Hepatocyte (in vitro differentiated cells): Measurements from ENCODE around the gene RSPRY1. TPM values are rescaled to one million over a fixed set of nuclear protein-coding genes. Genes with fewer than 3 reads are reported as not detected.

Source experiments
- DNase-seq: peaks from one replicate; pipeline ENCODE4 v3.0.0-alpha.2; 2016; ENCODE audit warnings: low spot score
- H2AFZ ChIP-seq: fragments of 200-600 bp; sonication (generic); 2 replicates; pipeline ENCODE4 v1.6.0; 2016; ENCODE audit warnings: antibody characterized with exemption, mild to moderate bottlenecking
- H3K27ac ChIP-seq: fragments of 200-600 bp; sonication (generic); 2 replicates; pipeline ENCODE4 v1.5.1; 2016; ENCODE audit warnings: mild to moderate bottlenecking
- H3K27me3 ChIP-seq: fragments of 200-600 bp; sonication (generic); 2 replicates; pipeline ENCODE4 v1.6.1; 2016
- H3K36me3 ChIP-seq: fragments of 200-600 bp; sonication (generic); replicated peaks from 2 replicates; pipeline ENCODE4 v1.5.1; 2016; ENCODE audit warnings: low read depth; ENCODE audit not compliant: insufficient read depth
- H3K4me1 ChIP-seq: fragments of 200-600 bp; sonication (generic); 2 replicates; pipeline ENCODE4 v1.5.1; 2016; ENCODE audit warnings: mild to moderate bottlenecking, moderate library complexity; ENCODE audit not compliant: insufficient read depth
- H3K4me2 ChIP-seq: fragments of 200-600 bp; sonication (generic); 2 replicates; pipeline ENCODE4 v1.6.0; 2016
- H3K4me3 ChIP-seq: fragments of 200-600 bp; sonication (generic); 2 replicates; pipeline ENCODE4 v1.5.1; 2016; ENCODE audit warnings: mild to moderate bottlenecking
- H3K79me2 ChIP-seq: fragments of 200-600 bp; sonication (generic); 2 replicates; pipeline ENCODE4 v1.6.0; 2017; ENCODE audit warnings: mild to moderate bottlenecking
- H3K9me2 ChIP-seq: fragments of 200-600 bp; sonication (generic); replicated peaks from 2 replicates; pipeline ENCODE4 v1.6.0; 2017; ENCODE audit warnings: mild to moderate bottlenecking; ENCODE audit not compliant: insufficient read depth
- H3K9me3 ChIP-seq: fragments of 200-600 bp; sonication (generic); 2 replicates; pipeline ENCODE4 v1.5.1; 2016; ENCODE audit warnings: low read depth, mild to moderate bottlenecking
- H4K20me1 ChIP-seq: fragments of 200-600 bp; sonication (generic); 2 replicates; pipeline ENCODE4 v1.6.0; 2016; ENCODE audit warnings: mild to moderate bottlenecking; ENCODE audit not compliant: insufficient read depth, poor library complexity, severe bottlenecking
- EZH2 ChIP-seq: fragments of 200-600 bp; sonication (generic); IDR thresholded peaks from 2 replicates; pipeline ENCODE4 v1.6.1; 2016; ENCODE audit warnings: antibody characterized with exemption, mild to moderate bottlenecking, borderline replicate concordance
- EZH2phosphoT487 ChIP-seq: fragments of 200-600 bp; sonication (generic); IDR thresholded peaks from one replicate; pipeline ENCODE4 v1.6.1; 2018; ENCODE audit warnings: antibody characterized with exemption, mild to moderate bottlenecking, low read depth, moderate library complexity; ENCODE audit not compliant: unreplicated experiment, severe bottlenecking
- WGBS: methylation state at CpG from one replicate; pipeline ENCODE4 v1.1.6; 2016; ENCODE audit warnings: low lambda C conversion rate; ENCODE audit errors: missing lambda C conversion rate; 5-methylcytosine and 5-hydroxymethylcytosine counted together
- polyA plus RNA-seq: library from polyadenylated mRNA; unstranded; fragments of >200 nt; fragmentation: Nextera tagmentation; extraction: Ambion mirVana; gene quantifications from 2 replicates; pipeline ENCODE4 v1.2.1, GENCODE V29; 2016
- total RNA-seq: library from RNA; depleted of rRNA; stranded (reverse); fragments of >200 nt; gene quantifications from 2 replicates; pipeline ENCODE4 v1.2.3, GENCODE V29; 2014
- TF ChIP-seq, protein P1 (sequence below): fragments of 200-600 bp; sonication (generic); IDR thresholded peaks from 2 replicates; pipeline ENCODE4 v1.5.1; 2016; ENCODE audit warnings: antibody characterized with exemption, mild to moderate bottlenecking; ENCODE audit not compliant: poor library complexity

Gene RSPRY1
- total and polyA plus RNA-seq, 2 experiments from 2014 or later, result 42.3 to 57.5 TPM

DNA sequence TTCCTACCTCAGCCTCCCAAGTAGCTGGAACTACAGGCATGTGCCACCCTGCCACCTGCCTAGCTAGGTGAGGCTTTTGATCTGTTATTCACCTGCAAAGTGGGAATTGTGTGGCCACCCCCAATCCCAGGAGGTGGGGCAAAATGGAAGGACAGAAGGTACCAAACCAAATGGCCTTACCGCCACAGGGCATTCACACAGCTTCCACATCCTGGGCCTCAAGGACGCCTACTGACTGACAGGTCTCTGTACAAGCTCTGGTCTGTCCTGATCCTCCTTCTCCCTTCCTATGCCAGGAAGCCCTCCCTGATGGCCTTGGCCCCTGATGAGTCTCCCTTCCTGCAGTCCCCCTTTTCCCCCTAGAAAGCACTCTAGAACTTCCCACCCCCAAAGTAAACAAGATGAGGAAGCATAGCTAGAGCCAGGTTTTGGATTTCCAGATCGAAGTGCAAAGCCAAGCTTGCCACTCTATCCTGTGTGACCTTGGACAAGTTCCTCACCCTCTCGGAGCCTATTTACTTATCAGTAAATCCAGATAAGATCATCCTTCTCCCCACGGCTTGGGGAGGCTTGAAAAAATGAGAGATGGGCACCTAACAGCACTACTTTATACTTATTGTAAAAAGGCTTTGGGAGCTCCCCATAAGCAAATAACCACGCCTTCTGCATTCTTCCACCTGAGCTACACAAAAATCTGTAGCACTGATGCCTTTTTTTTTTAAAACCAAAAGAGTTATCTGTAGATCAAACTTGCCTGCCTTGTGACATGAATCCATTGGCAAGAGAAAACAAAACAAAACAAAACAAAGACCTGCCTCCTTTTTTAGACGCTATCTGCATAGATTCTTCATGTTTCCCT lies 93.9 kb downstream of the RSPRY1 start:
- Histone ChIP-seq H3K9me2 (no peaks in the 10 kb centered on the region), H3K27me3 (peaks cover 3% of the 10 kb centered on the region), H3K9me3 (no peaks in the 10 kb centered on the region), H4K20me1 (no peaks in the 10 kb centered on the region), H3K4me1 (peaks cover 17% of the 10 kb centered on the region), H3K4me2 (peak overlapping the region; percentile 27), H3K4me3 (no peak overlapping the region), H3K27ac (peak overlapping the region; percentile 5), H2AFZ (no peak overlapping the region), H3K79me2 (peaks cover 58% of the 10 kb centered on the region), H3K36me3 (no peaks in the 10 kb centered on the region)
- no peak for DNase-seq
- TF ChIP-seq EZH2, result no peak
- TF ChIP-seq, protein P1, sequence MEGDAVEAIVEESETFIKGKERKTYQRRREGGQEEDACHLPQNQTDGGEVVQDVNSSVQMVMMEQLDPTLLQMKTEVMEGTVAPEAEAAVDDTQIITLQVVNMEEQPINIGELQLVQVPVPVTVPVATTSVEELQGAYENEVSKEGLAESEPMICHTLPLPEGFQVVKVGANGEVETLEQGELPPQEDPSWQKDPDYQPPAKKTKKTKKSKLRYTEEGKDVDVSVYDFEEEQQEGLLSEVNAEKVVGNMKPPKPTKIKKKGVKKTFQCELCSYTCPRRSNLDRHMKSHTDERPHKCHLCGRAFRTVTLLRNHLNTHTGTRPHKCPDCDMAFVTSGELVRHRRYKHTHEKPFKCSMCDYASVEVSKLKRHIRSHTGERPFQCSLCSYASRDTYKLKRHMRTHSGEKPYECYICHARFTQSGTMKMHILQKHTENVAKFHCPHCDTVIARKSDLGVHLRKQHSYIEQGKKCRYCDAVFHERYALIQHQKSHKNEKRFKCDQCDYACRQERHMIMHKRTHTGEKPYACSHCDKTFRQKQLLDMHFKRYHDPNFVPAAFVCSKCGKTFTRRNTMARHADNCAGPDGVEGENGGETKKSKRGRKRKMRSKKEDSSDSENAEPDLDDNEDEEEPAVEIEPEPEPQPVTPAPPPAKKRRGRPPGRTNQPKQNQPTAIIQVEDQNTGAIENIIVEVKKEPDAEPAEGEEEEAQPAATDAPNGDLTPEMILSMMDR, result no peak
- no peak for TF ChIP-seq EZH2phosphoT487
- 62% methylated on average over 7 of the region's 7 CpGs for WGBS

DNA sequence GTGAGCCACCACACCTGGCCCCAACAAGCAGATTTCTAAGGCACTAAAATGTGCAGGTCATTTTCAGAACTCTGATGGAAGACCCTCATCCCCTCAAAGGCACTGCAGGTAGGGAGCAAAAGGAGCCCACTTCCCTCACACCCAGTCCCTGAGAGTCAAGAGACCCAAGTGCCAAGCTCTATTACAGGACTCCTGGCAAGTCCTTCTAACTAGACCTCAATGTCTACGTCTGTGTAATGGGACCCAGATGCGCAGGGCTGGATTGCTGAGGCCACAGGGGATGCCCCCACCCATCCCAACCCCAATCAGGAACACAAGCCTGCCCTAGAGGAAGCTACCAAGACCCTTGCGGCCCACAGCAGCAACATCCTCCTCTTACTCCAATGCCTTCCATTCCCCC lies 95.7 kb downstream of the RSPRY1 start:
- H3K27ac ChIP-seq, result no peak overlapping the region
- 96% methylated on average over 3 of the region's 3 CpGs for WGBS
- no peaks in the 10 kb centered on the region for H4K20me1 ChIP-seq
- DNase-seq, result no peak
- H2AFZ ChIP-seq, result no peak overlapping the region
- H3K4me1 ChIP-seq, result peaks cover 17% of the 10 kb centered on the region
- no peaks in the 10 kb centered on the region for H3K36me3 ChIP-seq
- no peak overlapping the region for H3K4me3 ChIP-seq
- H3K9me3 ChIP-seq, result no peaks in the 10 kb centered on the region
- peaks cover 3% of the 10 kb centered on the region for H3K27me3 ChIP-seq
- H3K79me2 ChIP-seq, result peaks cover 44% of the 10 kb centered on the region
- no peaks in the 10 kb centered on the region for H3K9me2 ChIP-seq
- peak overlapping the region; percentile 97 for H3K4me2 ChIP-seq
- TF ChIP-seq, protein P1, result no peak
- TF ChIP-seq EZH2phosphoT487, result no peak
- TF ChIP-seq EZH2, result no peak

DNA sequence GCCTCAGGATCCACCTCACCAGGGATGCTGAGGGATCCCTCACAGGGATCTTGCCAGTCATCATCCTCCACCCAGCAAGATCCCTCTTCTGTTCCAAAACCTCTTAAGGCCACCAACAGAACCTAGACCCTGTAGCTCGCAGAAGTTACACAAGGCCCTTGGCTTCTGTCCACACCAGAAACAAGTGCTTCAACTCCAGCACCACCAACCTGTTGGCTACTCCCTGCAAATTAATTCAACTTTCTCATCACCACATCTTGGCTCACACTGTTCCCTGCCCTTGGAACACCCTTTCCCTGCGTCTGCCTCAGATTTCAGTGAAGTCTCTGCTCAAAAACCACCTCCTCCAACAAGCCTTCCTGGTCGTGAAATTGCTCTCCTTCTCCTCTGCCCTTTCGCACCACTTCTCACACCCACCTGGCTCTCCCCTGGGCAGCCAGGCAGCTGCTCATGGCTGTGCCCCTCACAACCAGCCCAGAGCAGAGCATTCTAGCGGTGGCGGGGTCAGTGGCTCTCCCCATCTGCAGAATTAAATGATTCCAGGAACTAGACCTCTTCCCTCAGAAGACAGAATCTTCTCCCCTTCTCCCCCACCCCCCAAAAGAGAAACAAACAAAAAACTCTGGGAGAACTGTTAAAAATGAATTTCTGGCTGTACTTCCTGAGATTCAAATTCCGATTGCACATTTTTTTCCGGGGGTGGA lies 96.5 kb downstream of the RSPRY1 start:
- H2AFZ ChIP-seq, result no peak overlapping the region
- TF ChIP-seq EZH2 (no peak), EZH2phosphoT487 (no peak)
- TF ChIP-seq, protein P1, result no peak
- H4K20me1 ChIP-seq, result no peaks in the 10 kb centered on the region
- H3K27ac ChIP-seq, result peak overlapping the region; percentile 82
- peaks cover 12% of the 10 kb centered on the region for H3K4me1 ChIP-seq
- DNase-seq, result no peak
- peaks cover 38% of the 10 kb centered on the region for H3K79me2 ChIP-seq
- peaks cover 3% of the 10 kb centered on the region for H3K27me3 ChIP-seq
- H3K9me2 ChIP-seq, result no peaks in the 10 kb centered on the region
- no peaks in the 10 kb centered on the region for H3K9me3 ChIP-seq
- H3K36me3 ChIP-seq, result no peaks in the 10 kb centered on the region
- peak overlapping the region; percentile 97 for H3K4me2 ChIP-seq
- no peak overlapping the region for H3K4me3 ChIP-seq
- WGBS, result 81% methylated on average over 8 of the region's 8 CpGs
